Neuron (in vitro differentiated cells): ENCODE data around the gene CMIP.

Experiments used
- H2AFZ ChIP-seq: one replicate; pipeline ENCODE4 v1.6.1; 2013; ENCODE audit warnings: low read depth, mild to moderate bottlenecking, inconsistent platforms, low read length, moderate library complexity
- H3K27me3 ChIP-seq: one replicate; pipeline ENCODE4 v1.6.1; 2013; ENCODE audit warnings: low read length; ENCODE audit not compliant: insufficient read depth
- H3K36me3 ChIP-seq: one replicate; pipeline ENCODE4 v1.6.1; 2013; ENCODE audit warnings: low read length; ENCODE audit not compliant: insufficient read depth
- H3K4me1 ChIP-seq: one replicate; pipeline ENCODE4 v1.6.1; 2013; ENCODE audit warnings: low read length; ENCODE audit not compliant: insufficient read depth
- H3K4me3 ChIP-seq: 2 replicates; pipeline ENCODE4 v1.5.1; 2013; ENCODE audit warnings: mild to moderate bottlenecking, low read length, moderate library complexity
- H3K9me3 ChIP-seq: one replicate; pipeline ENCODE4 v1.6.1; 2013; ENCODE audit warnings: low read length

Gene CMIP

DNA sequence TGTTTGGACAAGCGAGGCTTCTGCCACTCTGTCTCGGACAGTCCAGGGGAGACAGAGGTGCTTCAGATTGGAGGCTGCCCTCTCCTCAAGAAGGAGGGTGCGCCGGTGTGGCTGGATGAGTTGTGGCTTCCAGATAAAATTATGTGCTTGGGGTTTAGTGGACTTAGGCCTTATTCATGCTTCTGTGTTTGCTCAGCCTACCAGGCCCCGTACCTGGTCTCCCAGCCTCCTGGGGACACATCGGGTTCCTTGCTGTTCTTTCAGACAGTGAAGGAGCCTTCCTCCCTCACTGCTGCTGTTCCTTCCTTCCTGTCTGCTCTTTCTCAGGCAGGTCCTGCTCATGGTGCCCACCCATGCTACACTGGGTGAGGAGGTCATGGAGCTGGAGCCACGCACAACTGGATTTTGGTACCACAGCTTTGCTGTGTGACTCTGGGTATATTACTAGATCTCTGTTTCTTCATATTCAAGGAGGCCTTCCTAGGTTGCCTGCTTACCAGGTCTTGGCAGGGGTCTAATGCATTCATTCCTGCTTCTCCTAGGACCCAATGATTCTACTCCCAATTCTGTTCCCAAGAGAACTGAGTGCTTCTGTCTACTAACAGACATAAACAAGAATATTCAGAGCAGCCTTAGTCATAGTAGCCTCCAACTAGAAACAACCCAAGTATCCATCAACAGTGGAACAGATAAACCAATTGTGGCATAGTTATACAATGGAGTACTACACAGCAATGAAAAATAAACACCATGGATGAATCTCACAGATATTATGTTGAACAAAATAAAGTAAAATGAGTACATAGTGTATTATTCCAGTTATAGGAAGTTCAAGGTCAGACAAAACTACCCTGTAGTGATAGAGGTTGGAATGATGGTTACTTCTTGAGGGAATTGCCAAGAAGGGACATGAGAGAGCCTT is 121.7 kb downstream of the CMIP start:
- Histone ChIP-seq H3K27me3 (no peaks in the 10 kb centered on the region), H3K36me3 (no peaks in the 10 kb centered on the region), H3K4me3 (no peak overlapping the region), H3K4me1 (peaks cover 19% of the 10 kb centered on the region), H2AFZ (no peak overlapping the region), H3K9me3 (no peaks in the 10 kb centered on the region)

- H3K27me3 ChIP-seq = no peaks in the 10 kb centered on the region
- H3K4me1 ChIP-seq = peaks cover 19% of the 10 kb centered on the region
These were observed 122.5 kb downstream of the CMIP start for GRCh38 chr16:81567087-81567486.

GRCh38 chr16:81567987-81568748 is 123.6 kb downstream of the CMIP start:
- no peak overlapping the region for H2AFZ ChIP-seq
- H3K9me3 ChIP-seq = no peaks in the 10 kb centered on the region
- no peaks in the 10 kb centered on the region for H3K36me3 ChIP-seq
- no peak overlapping the region for H3K4me3 ChIP-seq
- H3K4me1 ChIP-seq = peaks cover 19% of the 10 kb centered on the region
- H3K27me3 ChIP-seq = no peaks in the 10 kb centered on the region

More at GRCh38 chr16:81567087-81567486, 122.5 kb downstream of the CMIP start:
- Histone ChIP-seq H3K4me3 (no peak overlapping the region), H3K9me3 (no peaks in the 10 kb centered on the region), H2AFZ (no peak overlapping the region), H3K36me3 (no peaks in the 10 kb centered on the region)

DNA sequence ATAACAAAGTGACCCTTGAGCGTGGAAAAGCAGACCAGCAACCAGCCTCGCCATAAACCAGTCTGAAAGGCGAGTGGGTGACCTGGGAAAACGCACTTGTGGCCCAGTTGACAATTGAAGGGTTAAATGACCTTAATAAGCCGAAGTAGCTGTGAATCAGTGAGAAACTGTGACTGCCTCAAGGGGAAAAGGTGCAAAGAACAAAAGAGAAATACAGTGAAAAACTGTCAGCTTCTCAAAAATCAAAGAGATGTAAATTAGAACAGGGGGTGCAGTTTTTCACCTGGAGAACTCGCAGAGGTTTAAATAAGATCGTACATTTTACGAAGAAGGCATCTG is 124.1 kb downstream of the CMIP start:
- no peak overlapping the region for H2AFZ ChIP-seq
- H3K4me1 ChIP-seq = peaks cover 19% of the 10 kb centered on the region
- no peaks in the 10 kb centered on the region for H3K36me3 ChIP-seq
- H3K9me3 ChIP-seq = no peaks in the 10 kb centered on the region
- H3K27me3 ChIP-seq = no peaks in the 10 kb centered on the region
- H3K4me3 ChIP-seq = no peak overlapping the region

- Histone ChIP-seq H3K36me3 (no peaks in the 10 kb centered on the region), H3K9me3 (no peaks in the 10 kb centered on the region), H2AFZ (no peak overlapping the region), H3K27me3 (no peaks in the 10 kb centered on the region), H3K4me3 (no peak overlapping the region), H3K4me1 (peaks cover 11% of the 10 kb centered on the region)
These were observed 124.9 kb downstream of the CMIP start for GRCh38 chr16:81569361-81570034.

DNA sequence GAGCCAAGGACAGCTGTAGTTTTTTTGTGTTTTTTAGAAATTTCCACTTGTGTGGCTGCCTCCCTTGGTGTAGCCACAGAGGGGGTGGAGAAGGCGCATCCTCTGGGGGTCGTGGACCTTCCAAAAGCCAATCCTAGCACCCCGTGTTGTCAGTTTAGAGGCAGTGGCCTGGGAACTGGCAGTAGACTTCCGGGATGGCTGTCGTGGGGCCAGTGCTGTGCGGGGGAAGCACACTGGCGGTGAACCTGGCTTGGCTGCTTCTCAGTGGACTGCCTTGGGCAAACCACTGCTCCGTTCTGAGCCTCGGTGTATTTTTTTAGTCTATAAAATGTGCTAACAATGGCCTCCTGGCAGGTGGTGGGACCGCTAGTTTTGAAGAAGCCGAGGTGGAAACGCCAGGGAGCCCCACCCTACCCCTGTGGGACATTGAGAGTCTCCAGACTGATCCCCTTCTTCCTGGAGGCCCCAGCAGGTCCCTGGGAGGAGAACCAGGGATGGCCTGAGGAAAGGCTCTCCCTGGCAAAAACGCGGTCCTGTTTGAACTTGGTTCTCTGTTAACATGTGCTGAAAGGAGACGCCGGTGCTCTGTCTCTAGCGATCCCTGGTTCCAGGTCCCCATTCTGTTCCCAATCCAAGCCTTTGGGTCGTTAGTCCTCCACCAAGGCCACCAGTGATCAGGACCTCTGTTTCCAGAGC is 125.7 kb downstream of the CMIP start:
- Histone ChIP-seq H3K27me3 (no peaks in the 10 kb centered on the region), H3K4me1 (peaks cover 3% of the 10 kb centered on the region), H3K4me3 (no peak overlapping the region), H3K36me3 (no peaks in the 10 kb centered on the region), H3K9me3 (no peaks in the 10 kb centered on the region), H2AFZ (no peak overlapping the region)

GRCh38 chr16:81571175-81571574 is 126.6 kb downstream of the CMIP start:
- no peak overlapping the region for H3K4me3 ChIP-seq
- no peaks in the 10 kb centered on the region for H3K9me3 ChIP-seq

DNA sequence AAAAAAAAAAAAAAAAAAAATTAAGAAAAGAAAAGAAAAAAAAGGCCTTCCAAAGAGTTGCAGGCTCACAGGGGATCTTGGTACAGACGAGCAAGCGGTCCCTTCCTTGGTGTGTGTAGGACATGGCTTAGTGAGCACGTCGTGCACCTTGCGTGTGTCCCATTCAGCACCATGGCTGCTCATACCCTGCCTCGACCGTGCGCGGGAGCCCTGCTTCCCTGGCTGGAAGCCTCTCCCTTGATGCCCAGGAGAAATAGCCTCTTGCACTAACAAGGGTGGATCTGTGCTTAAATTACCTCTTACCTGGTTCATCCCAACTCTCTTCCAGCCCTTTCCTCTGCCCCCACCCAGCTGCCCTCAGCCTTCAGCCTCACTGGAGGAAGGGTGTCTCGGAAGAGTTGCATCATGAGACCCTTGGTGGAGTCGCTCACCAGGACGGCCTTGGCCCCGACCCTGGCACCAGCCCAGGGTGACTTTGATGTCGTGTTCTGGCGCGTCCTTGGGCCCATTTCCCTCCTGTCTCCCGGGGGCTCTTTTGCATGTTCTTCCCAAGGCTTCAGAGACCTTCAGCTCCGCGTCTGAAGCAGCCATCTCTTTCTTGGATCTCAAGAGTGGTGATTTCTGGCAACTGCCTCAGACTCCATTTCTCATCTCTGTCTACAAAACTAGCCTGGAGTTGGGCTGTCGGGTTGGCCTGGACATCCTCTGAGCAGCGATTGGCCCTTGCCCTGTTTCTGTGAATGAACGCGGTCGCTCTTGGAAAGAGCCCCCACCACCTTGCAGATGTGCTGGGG is 127.2 kb downstream of the CMIP start:
- H3K4me3 ChIP-seq = no peak overlapping the region
- no peak overlapping the region for H2AFZ ChIP-seq

More at GRCh38 chr16:81571175-81571574, 126.6 kb downstream of the CMIP start:
- Histone ChIP-seq H3K4me1 (no peaks in the 10 kb centered on the region), H2AFZ (no peak overlapping the region), H3K36me3 (no peaks in the 10 kb centered on the region), H3K27me3 (no peaks in the 10 kb centered on the region)

DNA sequence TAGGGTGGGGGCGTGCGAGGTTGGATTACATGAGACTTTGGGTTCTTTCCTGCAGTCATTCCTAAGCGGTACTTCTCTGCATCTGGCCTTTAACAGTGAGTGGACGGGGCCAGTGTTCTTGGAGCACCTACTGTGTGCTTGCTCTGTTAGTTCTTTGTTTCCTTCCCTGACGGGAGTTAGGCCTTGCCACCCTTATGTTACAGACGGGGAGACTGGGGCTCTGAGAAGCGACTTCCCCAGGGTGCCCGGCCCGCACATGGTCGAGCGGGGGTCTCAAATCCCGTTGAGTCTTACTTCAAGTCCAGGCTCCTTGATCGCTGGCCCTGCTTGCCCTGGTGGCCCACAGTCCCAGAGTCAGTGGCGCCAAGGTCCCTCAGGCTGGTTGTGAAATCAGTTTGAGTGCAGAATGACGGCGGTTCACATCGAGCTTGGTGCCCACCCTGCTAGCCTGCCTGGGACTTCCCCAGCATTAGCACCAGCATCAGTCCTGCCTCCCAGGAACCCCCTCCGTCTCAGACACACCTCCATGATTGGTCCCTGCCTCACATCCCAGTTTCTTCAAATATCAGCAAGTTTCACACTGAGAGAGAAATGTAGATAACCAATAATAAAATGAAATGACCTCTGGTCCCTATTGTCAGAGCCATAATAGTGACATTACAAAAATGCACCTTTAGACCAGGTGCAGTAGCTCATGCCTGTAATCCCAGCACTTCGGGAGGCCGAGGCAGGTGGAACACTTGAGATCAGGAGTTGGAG is 128.0 kb downstream of the CMIP start:
- no peaks in the 10 kb centered on the region for H3K36me3 ChIP-seq
- no peak overlapping the region for H3K4me3 ChIP-seq
- no peaks in the 10 kb centered on the region for H3K27me3 ChIP-seq
- H2AFZ ChIP-seq = no peak overlapping the region
- no peaks in the 10 kb centered on the region for H3K4me1 ChIP-seq
- no peaks in the 10 kb centered on the region for H3K9me3 ChIP-seq

More for the DNA sequence above, 127.2 kb downstream of the CMIP start:
- H3K27me3 ChIP-seq = no peaks in the 10 kb centered on the region
- no peaks in the 10 kb centered on the region for H3K4me1 ChIP-seq
- H3K36me3 ChIP-seq = no peaks in the 10 kb centered on the region
- no peaks in the 10 kb centered on the region for H3K9me3 ChIP-seq

GRCh38 chr16:81573533-81574020 is 129.0 kb downstream of the CMIP start:
- no peaks in the 10 kb centered on the region for H3K27me3 ChIP-seq
- H2AFZ ChIP-seq = no peak overlapping the region
- H3K36me3 ChIP-seq = no peaks in the 10 kb centered on the region
- H3K4me1 ChIP-seq = no peaks in the 10 kb centered on the region
- no peaks in the 10 kb centered on the region for H3K9me3 ChIP-seq
- H3K4me3 ChIP-seq = no peak overlapping the region

DNA sequence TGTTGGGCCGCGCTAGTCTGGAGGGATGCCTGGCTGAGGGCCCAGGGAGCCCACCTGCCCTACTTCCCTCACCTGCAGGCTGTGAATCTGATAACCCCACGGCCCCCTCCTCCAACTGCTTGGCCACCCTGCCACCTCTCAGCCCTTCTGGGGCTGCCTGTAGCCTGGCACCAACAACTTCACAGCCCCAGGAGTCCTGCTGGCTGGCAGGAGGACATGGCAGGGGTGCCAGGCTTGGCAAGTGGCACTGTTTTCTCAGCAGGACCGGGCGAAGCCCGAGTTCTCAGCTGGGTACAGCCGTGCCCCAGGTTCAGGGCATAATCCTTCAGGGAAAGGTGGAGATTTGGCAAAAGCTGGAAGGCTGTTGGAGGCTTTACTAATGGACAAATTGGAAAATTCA is 129.6 kb downstream of the CMIP start:
- H2AFZ ChIP-seq = no peak overlapping the region
- no peaks in the 10 kb centered on the region for H3K4me1 ChIP-seq
- no peaks in the 10 kb centered on the region for H3K36me3 ChIP-seq
- no peaks in the 10 kb centered on the region for H3K9me3 ChIP-seq
- H3K4me3 ChIP-seq = no peak overlapping the region
- no peaks in the 10 kb centered on the region for H3K27me3 ChIP-seq
